PFSK-1 (cell line): Measurements from ENCODE around the gene RTN4RL2.

Experiments
- FOXP2 ChIP-seq: optimal IDR thresholded peaks from 2 replicates; pipeline ENCODE3; 2011; ENCODE audit warnings: borderline replicate concordance, control low read depth, inconsistent platforms; ENCODE audit not compliant: insufficient read depth; ENCODE audit errors: extremely low read length, extremely low read depth
- POLR2AphosphoS5 ChIP-seq: IDR thresholded peaks from 2 replicates; pipeline ENCODE4 v1.6.1; 2012; ENCODE audit warnings: low read depth, mild to moderate bottlenecking, control low read depth, low read length, moderate library complexity
- TAF1 ChIP-seq: IDR thresholded peaks from 2 replicates; pipeline ENCODE4 v1.6.1; 2012; ENCODE audit warnings: low read length, control low read depth, borderline replicate concordance; ENCODE audit not compliant: insufficient read depth
- TF ChIP-seq, protein P1 (sequence below), 2 experiments: IDR thresholded peaks; 2 replicates each; pipeline versions ENCODE4 v1.6.1 to v1.8.0; 2011 to 2012; ENCODE audit warnings: low read depth in 2 of 2, low read length in 2 of 2, control low read depth in 1 of 2, inconsistent platforms in 1 of 2, mild to moderate bottlenecking in 1 of 2, moderate library complexity in 1 of 2; ENCODE audit not compliant: insufficient read depth in 1 of 2

DNA sequence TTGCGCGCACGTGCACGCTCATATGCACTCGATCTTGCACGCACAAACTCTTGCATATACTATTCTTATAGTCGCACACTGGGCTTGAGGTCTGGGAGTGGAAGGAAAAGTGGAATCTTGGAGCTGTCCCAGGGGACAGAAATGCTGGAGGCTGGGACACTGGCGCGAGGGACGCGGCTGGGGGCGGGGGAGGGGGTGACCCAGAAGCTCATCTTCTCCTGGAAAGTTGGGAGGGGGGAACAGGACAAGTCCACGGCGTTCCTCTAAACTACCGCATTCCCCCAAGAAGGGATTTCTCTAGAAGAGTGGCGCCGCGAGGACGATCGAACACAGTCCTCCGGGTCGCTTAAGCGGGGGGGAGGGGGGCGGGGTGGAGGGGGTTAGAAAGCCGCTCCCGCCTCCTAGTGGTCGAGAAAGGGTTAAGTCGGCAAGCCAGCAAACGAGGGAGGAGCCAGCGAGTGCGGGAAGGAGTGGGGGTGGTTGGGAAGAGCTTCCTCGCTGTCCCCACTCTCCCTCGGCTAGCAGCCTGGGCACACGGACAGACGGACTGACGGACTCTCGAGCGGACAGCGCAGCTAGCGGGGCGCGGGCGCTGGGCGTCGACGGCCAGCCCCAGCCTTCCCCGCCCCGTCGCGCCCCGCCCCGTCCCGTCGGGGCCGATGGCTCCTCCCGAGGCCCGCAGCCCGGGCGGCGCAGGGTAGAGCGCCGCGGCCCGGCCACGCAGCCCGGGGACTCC is at the start of gene RTN4RL2:
- TF ChIP-seq, protein P1, sequence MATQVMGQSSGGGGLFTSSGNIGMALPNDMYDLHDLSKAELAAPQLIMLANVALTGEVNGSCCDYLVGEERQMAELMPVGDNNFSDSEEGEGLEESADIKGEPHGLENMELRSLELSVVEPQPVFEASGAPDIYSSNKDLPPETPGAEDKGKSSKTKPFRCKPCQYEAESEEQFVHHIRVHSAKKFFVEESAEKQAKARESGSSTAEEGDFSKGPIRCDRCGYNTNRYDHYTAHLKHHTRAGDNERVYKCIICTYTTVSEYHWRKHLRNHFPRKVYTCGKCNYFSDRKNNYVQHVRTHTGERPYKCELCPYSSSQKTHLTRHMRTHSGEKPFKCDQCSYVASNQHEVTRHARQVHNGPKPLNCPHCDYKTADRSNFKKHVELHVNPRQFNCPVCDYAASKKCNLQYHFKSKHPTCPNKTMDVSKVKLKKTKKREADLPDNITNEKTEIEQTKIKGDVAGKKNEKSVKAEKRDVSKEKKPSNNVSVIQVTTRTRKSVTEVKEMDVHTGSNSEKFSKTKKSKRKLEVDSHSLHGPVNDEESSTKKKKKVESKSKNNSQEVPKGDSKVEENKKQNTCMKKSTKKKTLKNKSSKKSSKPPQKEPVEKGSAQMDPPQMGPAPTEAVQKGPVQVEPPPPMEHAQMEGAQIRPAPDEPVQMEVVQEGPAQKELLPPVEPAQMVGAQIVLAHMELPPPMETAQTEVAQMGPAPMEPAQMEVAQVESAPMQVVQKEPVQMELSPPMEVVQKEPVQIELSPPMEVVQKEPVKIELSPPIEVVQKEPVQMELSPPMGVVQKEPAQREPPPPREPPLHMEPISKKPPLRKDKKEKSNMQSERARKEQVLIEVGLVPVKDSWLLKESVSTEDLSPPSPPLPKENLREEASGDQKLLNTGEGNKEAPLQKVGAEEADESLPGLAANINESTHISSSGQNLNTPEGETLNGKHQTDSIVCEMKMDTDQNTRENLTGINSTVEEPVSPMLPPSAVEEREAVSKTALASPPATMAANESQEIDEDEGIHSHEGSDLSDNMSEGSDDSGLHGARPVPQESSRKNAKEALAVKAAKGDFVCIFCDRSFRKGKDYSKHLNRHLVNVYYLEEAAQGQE (IDR thresholded peaks at IDR 0.05; ENCODE audit: insufficient read depth in 1 of 2, low read depth in 2 of 2, low read length in 2 of 2): no peak
- no peak for TF ChIP-seq POLR2AphosphoS5
- no peak for TF ChIP-seq TAF1
- TF ChIP-seq FOXP2: peak; percentile 80
